Measurements from ENCODE around the gene SMIM14. TPM values are rescaled to one million over a fixed set of nuclear protein-coding genes. Genes with fewer than 3 reads are reported as not detected.

SMIM14 gene
- total and polyA plus RNA-seq, 9 of the 15 experiments (the other 6 are each of a cell fraction or from before 2014, with no cell fraction given), result 0.98 to 3.7 (median 2.2) TPM

DNA sequence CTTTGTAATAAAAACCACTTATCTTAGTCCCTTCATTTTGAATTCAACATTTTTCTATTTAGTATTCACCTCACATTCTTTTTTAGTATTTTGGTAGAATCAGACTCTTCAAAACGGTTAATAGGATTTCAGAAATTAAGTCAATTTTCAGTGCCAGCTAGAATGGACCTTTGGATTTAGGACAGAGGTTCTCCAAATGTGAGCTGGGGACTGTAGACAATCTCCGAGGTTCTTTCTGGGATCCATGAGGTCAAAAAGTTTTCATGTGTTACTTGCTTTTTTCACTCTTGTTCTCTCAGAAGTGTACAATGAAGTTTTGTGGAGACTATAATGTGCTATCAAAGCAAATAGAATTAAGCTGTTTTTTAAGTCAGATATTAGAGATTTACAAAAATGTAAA is 109.1 kb downstream of the SMIM14 start (continued):
- TF ChIP-seq CUX1 (CRISPR knock-in tag; IDR thresholded peaks at IDR 0.05) (no peak), TEAD1 (CRISPR knock-in tag; IDR thresholded peaks at IDR 0.05) (no peak), DACH1 (IDR thresholded peaks at IDR 0.05; ENCODE audit: partially characterized antibody) (no peak), ZBTB9 (CRISPR knock-in tag; IDR thresholded peaks at IDR 0.05) (no peak), ZNF212 (CRISPR knock-in tag; IDR thresholded peaks at IDR 0.05) (no peak), ZNF785 (CRISPR knock-in tag; IDR thresholded peaks at IDR 0.05) (no peak), SAFB (IDR thresholded peaks at IDR 0.05; ENCODE audit: borderline replicate concordance, low read depth, low read length) (no peak), ZNF57 (CRISPR knock-in tag; IDR thresholded peaks at IDR 0.05) (no peak), CHD2 (IDR thresholded peaks at IDR 0.05; ENCODE audit: low read depth, low read length) (no peak), ZNF316 (IDR thresholded peaks at IDR 0.05) (no peak)

Measured in K562 (cell line).